IMR-90 (cell line): ENCODE measurements around the gene RNF182. TPM values are rescaled to one million over a fixed set of nuclear protein-coding genes. Genes with fewer than 3 reads are reported as not detected.

Experiments
- ATAC-seq: fragments of 200-7000 bp; cut with Tn5 transposase; 2 replicates; pipeline ENCODE4 v1.9.1; 2020; ENCODE audit warnings: low read depth, mild to moderate bottlenecking, moderate library complexity
- BruUV-seq: library from RNA; stranded (reverse); fragments of 400-500 nt; replicated peaks from 2 replicates; lab custom pipeline; 2021; lab: Mats Ljungman, UMichigan
- CTCF ChIA-PET: fragments of 300-600 bp; formaldehyde crosslinking; extraction: SDS; loops from one replicate; lab custom pipeline; 2021; ENCODE audit warnings: antibody characterized with exemption; lab: Yijun Ruan, JAX
- POLR2A ChIA-PET: fragments of 300-600 bp; sonication (Branson Sonifier 250); formaldehyde crosslinking; loops from one replicate; lab custom pipeline; 2022; ENCODE audit warnings: antibody characterized with exemption; ENCODE audit not compliant: unreplicated experiment; lab: Charles Lee
- DNase-seq: peaks from one replicate; pipeline ENCODE4 v3.0.0; 2013
- H2AFZ ChIP-seq: replicated peaks from 2 replicates; pipeline ENCODE3; 2013; ENCODE audit warnings: low read length, mild to moderate bottlenecking; ENCODE audit not compliant: poor library complexity
- H2AK5ac ChIP-seq: 2 replicates; pipeline ENCODE4 v1.6.1; 2013; ENCODE audit warnings: low read depth, low read length, inconsistent platforms
- H2AK9ac ChIP-seq: replicated peaks from 2 replicates; pipeline ENCODE3; 2013; ENCODE audit warnings: mild to moderate bottlenecking, low read depth, low read length, moderate library complexity; ENCODE audit not compliant: poor library complexity
- H2BK120ac ChIP-seq: 2 replicates; pipeline ENCODE4 v1.6.1; 2013; ENCODE audit warnings: low read depth, low read length, inconsistent platforms
- H2BK15ac ChIP-seq: 3 replicates; pipeline ENCODE4 v1.6.1; 2013; ENCODE audit warnings: low read depth, low read length, inconsistent platforms
- H2BK20ac ChIP-seq: 2 replicates; pipeline ENCODE4 v1.6.1; 2013; ENCODE audit warnings: low read depth, mild to moderate bottlenecking, inconsistent platforms, low read length, moderate library complexity
- H2BK5ac ChIP-seq: 2 replicates; pipeline ENCODE4 v1.6.1; 2013; ENCODE audit warnings: mild to moderate bottlenecking, low read depth, low read length, inconsistent platforms; ENCODE audit not compliant: poor library complexity, severe bottlenecking
- H3K14ac ChIP-seq: replicated peaks from 2 replicates; pipeline ENCODE4 v1.6.1; 2013; ENCODE audit warnings: low read depth, low read length, inconsistent platforms
- H3K18ac ChIP-seq: 2 replicates; pipeline ENCODE4 v1.6.1; 2013; ENCODE audit warnings: low read depth, low read length, control low read depth
- H3K23ac ChIP-seq: 2 replicates; pipeline ENCODE4 v1.6.1; 2013; ENCODE audit warnings: low read depth, low read length, inconsistent platforms
- H3K27ac ChIP-seq: 2 replicates; pipeline ENCODE4 v1.5.1; 2013; ENCODE audit warnings: mild to moderate bottlenecking, control low read depth, low read length; ENCODE audit not compliant: insufficient read depth
- H3K27me3 ChIP-seq: 2 replicates; pipeline ENCODE4 v1.6.1; 2013; ENCODE audit warnings: low read length; ENCODE audit not compliant: control insufficient read depth, insufficient read depth
- H3K36me3 ChIP-seq: 2 replicates; pipeline ENCODE4 v1.6.1; 2013; ENCODE audit warnings: low read length, mixed read lengths; ENCODE audit not compliant: control insufficient read depth, insufficient read depth
- H3K4ac ChIP-seq: 2 replicates; pipeline ENCODE4 v1.6.1; 2013; ENCODE audit warnings: low read depth, low read length, inconsistent platforms
- H3K4me1 ChIP-seq: 2 replicates; pipeline ENCODE4 v1.6.1; 2013; ENCODE audit warnings: low read length, mixed read lengths; ENCODE audit not compliant: control insufficient read depth, insufficient read depth
- H3K4me2 ChIP-seq: 2 replicates; pipeline ENCODE4 v1.6.1; 2013; ENCODE audit warnings: low read depth, mild to moderate bottlenecking, control low read depth, low read length, moderate library complexity
- H3K4me3 ChIP-seq: 2 replicates; pipeline ENCODE4 v1.5.1; 2013; ENCODE audit warnings: low read depth, mild to moderate bottlenecking, control low read depth, low read length, moderate library complexity; ENCODE audit not compliant: insufficient read depth
- H3K56ac ChIP-seq: 2 replicates; pipeline ENCODE4 v1.6.1; 2013; ENCODE audit warnings: low read length, inconsistent platforms; ENCODE audit not compliant: insufficient read depth; ENCODE audit errors: extremely low read depth
- H3K79me1 ChIP-seq, 2 experiments: 2 replicates each; pipeline ENCODE4 v1.6.1; 2013; ENCODE audit warnings: low read length in 2 of 2, inconsistent platforms in 1 of 2, low read depth in 1 of 2
- H3K9ac ChIP-seq: 2 replicates; pipeline ENCODE4 v1.6.1; 2013; ENCODE audit warnings: low read depth, low read length, control low read depth
- H3K9me1 ChIP-seq: 2 replicates; pipeline ENCODE4 v1.6.1; 2013; ENCODE audit warnings: low read length, inconsistent platforms; ENCODE audit not compliant: insufficient read depth
- H3K9me3 ChIP-seq: 2 replicates; pipeline ENCODE4 v1.6.1; 2013; ENCODE audit warnings: low read length; ENCODE audit not compliant: control insufficient read depth, insufficient read depth
- H4K20me1 ChIP-seq: 2 replicates; pipeline ENCODE4 v1.6.1; 2013; ENCODE audit warnings: low read length, inconsistent platforms; ENCODE audit not compliant: insufficient read depth
- H4K5ac ChIP-seq: 2 replicates; pipeline ENCODE4 v1.6.1; 2013; ENCODE audit warnings: mild to moderate bottlenecking, low read depth, low read length, control low read depth
- H4K8ac ChIP-seq, 2 experiments: 2 replicates each; pipeline ENCODE4 v1.6.1; 2013; ENCODE audit warnings: low read depth in 2 of 2, low read length in 2 of 2, control low read depth in 1 of 2, inconsistent platforms in 1 of 2
- H4K91ac ChIP-seq: 2 replicates; pipeline ENCODE4 v1.6.1; 2013; ENCODE audit warnings: low read depth, low read length, inconsistent platforms; ENCODE audit not compliant: insufficient read depth
- BHLHE40 ChIP-seq: fragments of 150-350 bp; IDR thresholded peaks from 2 replicates; pipeline ENCODE4 v1.6.1; 2016; ENCODE audit warnings: mild to moderate bottlenecking, low read depth, low read length
- CEBPB ChIP-seq: IDR thresholded peaks from 2 replicates; pipeline ENCODE4 v1.6.1; 2012; ENCODE audit warnings: low read depth, low read length, improper control_type of control experiment
- CHD1 ChIP-seq: IDR thresholded peaks from 2 replicates; pipeline ENCODE4 v1.6.1; 2012; ENCODE audit warnings: low read depth, low read length, improper control_type of control experiment
- CTCF ChIP-seq: conservative IDR thresholded peaks from 2 replicates; pipeline ENCODE4 v1.5.1; 2012; ENCODE audit warnings: mild to moderate bottlenecking, low read depth, low read length, improper control_type of control experiment
- ELK1 ChIP-seq: fragments of 150-350 bp; IDR thresholded peaks from 2 replicates; pipeline ENCODE4 v1.6.1; 2016; ENCODE audit warnings: low read depth, mild to moderate bottlenecking, low read length, moderate library complexity, borderline replicate concordance
- FOS ChIP-seq: fragments of 150-350 bp; IDR thresholded peaks from 2 replicates; pipeline ENCODE4 v1.6.1; 2016; ENCODE audit warnings: low read depth, low read length
- MAFK ChIP-seq: IDR thresholded peaks from 2 replicates; pipeline ENCODE4 v1.6.1; 2012; ENCODE audit warnings: low read depth, low read length, improper control_type of control experiment
- MAZ ChIP-seq: IDR thresholded peaks from 2 replicates; pipeline ENCODE4 v1.6.1; 2012; ENCODE audit warnings: low read depth, mild to moderate bottlenecking, low read length, improper control_type of control experiment, moderate library complexity, borderline replicate concordance
- MXI1 ChIP-seq: IDR thresholded peaks from 2 replicates; pipeline ENCODE4 v1.6.1; 2012; ENCODE audit warnings: low read depth, mild to moderate bottlenecking, low read length, moderate library complexity, borderline replicate concordance
- NFE2L2 ChIP-seq: fragments of 150-350 bp; IDR thresholded peaks from 2 replicates; pipeline ENCODE4 v1.6.1; 2016; ENCODE audit warnings: low read depth, mild to moderate bottlenecking, low read length
- POLR2A ChIP-seq: IDR thresholded peaks from 2 replicates; pipeline ENCODE4 v1.6.1; 2012; ENCODE audit warnings: mild to moderate bottlenecking, low read depth, low read length
- RCOR1 ChIP-seq: IDR thresholded peaks from 2 replicates; pipeline ENCODE4 v1.6.1; 2012; ENCODE audit warnings: mild to moderate bottlenecking, low read length, improper control_type of control experiment; ENCODE audit not compliant: insufficient replicate concordance
- RFX5 ChIP-seq: IDR thresholded peaks from 2 replicates; pipeline ENCODE4 v1.8.0; 2012; ENCODE audit warnings: low read depth, mild to moderate bottlenecking, low read length, moderate library complexity
- SMC3 ChIP-seq: fragments of 150-350 bp; IDR thresholded peaks from 2 replicates; pipeline ENCODE4 v1.6.1; 2016; ENCODE audit warnings: low read depth, mild to moderate bottlenecking, antibody characterized with exemption, low read length, moderate library complexity
- USF2 ChIP-seq: fragments of 150-350 bp; IDR thresholded peaks from 2 replicates; pipeline ENCODE4 v1.6.1; 2017; ENCODE audit warnings: mild to moderate bottlenecking, antibody characterized with exemption, low read length, low read depth
- WGBS, 2 experiments: methylation state at CpG; one replicate each; pipeline versions ENCODE4 v1.1.5 to v1.1.7; 2013; ENCODE audit warnings: missing lambda C conversion rate in 2 of 2; ENCODE audit not compliant: insufficient read length in 1 of 2; ENCODE audit errors: extremely low coverage in 2 of 2; 5-methylcytosine and 5-hydroxymethylcytosine counted together
- dilution Hi-C: fragments of 300-500 bp; cut with HindIII; formaldehyde crosslinking; loops from one replicate; pipeline ENCODE4 v1.14.3; 2018; ENCODE audit warnings: low sequenced_read_pairs; ENCODE audit not compliant: unreplicated experiment
- in situ Hi-C: fragments of 300-500 bp; cut with MboI; formaldehyde crosslinking; loops from 3 replicates; pipeline ENCODE4 v1.14.3; 2019; ENCODE audit warnings: low sequenced_read_pairs, inconsistent platforms, mixed read lengths
- intact Hi-C: fragments of 100-400 bp; cut with micrococcal nuclease; formaldehyde crosslinking; loops from 2 replicates; pipeline ENCODE4 v1.10.0; 2022
- polyA plus RNA-seq, 3 experiments: library from polyadenylated mRNA; depleted of rRNA; stranded (reverse); fragments of >200 nt; gene quantifications; 2 replicates each; pipeline ENCODE4 v1.2.3, GENCODE V29; 2012; ENCODE audit warnings: low replicate concordance in 1 of 3
- total RNA-seq: library from RNA; depleted of rRNA; stranded (reverse); fragments of >200 nt; gene quantifications from 2 replicates; pipeline ENCODE4 v1.2.3, GENCODE V29; 2012

The RNF182 gene
- total and polyA plus RNA-seq, 2 of the 4 experiments (the other 2 are of a cell fraction) = 4.1 to 9.1 TPM

GRCh38 chr6:14022673-14023072 lies 97.9 kb downstream of the RNF182 start:
- Histone ChIP-seq H2BK15ac (peak overlapping the region; percentile 49; the same call in 1 of the 3 replicates), H4K5ac (no peak overlapping the region), H3K9ac (no peak overlapping the region), H3K4me2 (no peak overlapping the region), H2BK5ac (no peak overlapping the region), H3K4me1 (peaks cover 7% of the 10 kb centered on the region), H2AK5ac (peak overlapping the region; percentile 33; the same call in 1 of the 2 replicates), H3K4me3 (no peak overlapping the region), H2AK9ac (no peak overlapping the region), H3K56ac (no peak overlapping the region), H3K27me3 (no peaks in the 10 kb centered on the region; the same call in 1 of the 2 replicates), H3K79me1 (no peaks in the 10 kb centered on the region), H4K91ac (no peak overlapping the region; the same call in 1 of the 2 replicates), H4K20me1 (no peaks in the 10 kb centered on the region), H3K27ac (no peak overlapping the region), H3K18ac (no peak overlapping the region), H3K9me1 (peaks cover 13% of the 10 kb centered on the region), H3K14ac (no peak overlapping the region), H4K8ac (no peak overlapping the region), H3K36me3 (no peaks in the 10 kb centered on the region), H3K23ac (no peak overlapping the region), H2BK120ac (peak overlapping the region; percentile 74; the same call in 1 of the 2 replicates), H3K4ac (no peak overlapping the region), H2BK20ac (peak overlapping the region; percentile 25; the same call in 1 of the 2 replicates), H2AFZ (no peak overlapping the region), H3K9me3 (0 out of 2 replicates have a peak, but pooled peaks cover 2% of the 10 kb centered on the region)
- in situ Hi-C loops (no loop called here), dilution Hi-C loops (no loop called here), intact Hi-C loops (no loop called here)
- TF ChIP-seq POLR2A = no peak
- TF ChIP-seq MXI1 = no peak
- TF ChIP-seq MAFK = no peak
- TF ChIP-seq NFE2L2 = no peak
- TF ChIP-seq BHLHE40 = no peak
- no peak for TF ChIP-seq RCOR1
- TF ChIP-seq USF2 = no peak
- TF ChIP-seq CHD1 = no peak
- no peak for TF ChIP-seq RFX5
- no peak for TF ChIP-seq CTCF
- no peak for TF ChIP-seq ELK1
- TF ChIP-seq FOS = no peak
- TF ChIP-seq SMC3 = no peak
- no peak for TF ChIP-seq MAZ
- no peak for TF ChIP-seq CEBPB
- ChIA-PET CTCF (interaction anchor here (0.6 kb wide), 1 partner anchor 17 kb away, joined by 3 read pairs; no protein-coding TSS in a partner anchor), POLR2A (no interaction called here)
- ATAC-seq (no peak), DNase-seq (no peak)
- BruUV-seq = no TSS peak
- no CpG with 5 or more reads among the region's 5 CpGs for WGBS, 2 experiments
